Measurements from ENCODE around the gene UHMK1.

The UHMK1 gene

DNA sequence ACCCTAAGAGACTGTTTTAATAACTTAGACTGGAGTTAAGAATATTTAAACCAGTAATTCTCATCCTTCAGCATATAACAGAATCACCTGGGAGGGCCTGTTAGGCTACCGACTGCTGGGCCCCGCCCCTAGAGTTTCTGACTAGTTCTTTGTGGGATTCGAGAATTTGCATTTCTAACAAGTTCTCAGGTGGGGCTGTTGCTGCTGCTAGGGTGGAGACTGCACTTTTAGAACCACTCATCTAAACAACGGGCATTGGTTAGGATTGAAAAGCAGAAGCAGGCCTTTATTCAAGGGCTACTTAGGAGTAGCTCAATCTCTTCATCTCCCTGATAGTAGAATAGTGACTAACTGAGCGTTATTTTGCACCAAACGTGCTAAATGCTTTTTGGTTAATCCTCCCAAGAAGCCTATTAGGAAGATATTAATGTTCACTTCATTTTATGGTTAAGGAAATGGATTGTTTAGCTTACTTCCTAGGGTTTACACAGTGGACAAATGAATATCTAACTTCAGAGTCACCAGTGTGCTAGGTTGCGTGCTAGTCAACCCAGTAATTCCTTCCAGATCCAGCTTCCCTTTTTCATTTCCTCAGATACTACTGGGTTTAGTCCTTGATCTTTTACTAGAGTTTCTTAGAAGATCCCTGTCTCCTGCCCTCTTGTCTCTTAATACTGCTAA lies 32.8 kb downstream of the UHMK1 start:
- DNase-seq (ENCODE audit: low spot score), result no peak

DNA sequence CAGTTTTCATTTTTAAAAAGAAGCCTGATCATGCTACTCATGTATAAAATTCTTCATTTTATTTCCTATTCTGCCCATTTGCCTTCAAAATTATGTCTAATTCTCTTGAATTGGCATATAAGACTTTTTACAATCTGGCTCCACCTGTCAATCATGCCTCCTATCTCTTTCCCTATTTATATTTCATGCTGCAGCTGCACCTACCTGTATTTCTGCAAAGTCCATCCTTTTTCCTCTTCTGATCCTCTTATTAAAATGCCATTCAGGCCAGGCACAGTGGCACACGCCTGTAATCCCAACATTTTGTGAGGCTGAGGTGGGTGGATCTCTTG lies 33.3 kb downstream of the UHMK1 start:
- no peak for DNase-seq (ENCODE audit: low spot score)

DNA sequence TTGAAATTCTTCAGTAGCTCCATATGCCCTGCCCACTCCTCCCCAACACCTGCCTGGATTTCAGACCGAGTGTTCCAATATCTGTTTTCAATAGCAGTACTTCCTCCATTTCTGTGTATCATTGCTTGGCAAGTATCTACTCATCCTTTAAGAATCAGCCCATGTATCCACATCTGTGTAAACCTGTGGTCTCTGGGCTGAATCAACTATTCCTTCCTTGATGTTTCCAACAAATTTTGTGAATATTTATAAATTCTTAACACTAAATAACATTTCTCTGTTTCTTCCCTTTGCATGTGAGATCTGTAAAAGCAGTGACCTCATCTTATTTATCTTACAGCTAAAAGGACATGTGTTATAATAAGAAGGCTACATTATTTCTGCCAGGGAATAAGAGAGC lies 37.9 kb downstream of the UHMK1 start:
- no peak for DNase-seq (ENCODE audit: low spot score)

DNA sequence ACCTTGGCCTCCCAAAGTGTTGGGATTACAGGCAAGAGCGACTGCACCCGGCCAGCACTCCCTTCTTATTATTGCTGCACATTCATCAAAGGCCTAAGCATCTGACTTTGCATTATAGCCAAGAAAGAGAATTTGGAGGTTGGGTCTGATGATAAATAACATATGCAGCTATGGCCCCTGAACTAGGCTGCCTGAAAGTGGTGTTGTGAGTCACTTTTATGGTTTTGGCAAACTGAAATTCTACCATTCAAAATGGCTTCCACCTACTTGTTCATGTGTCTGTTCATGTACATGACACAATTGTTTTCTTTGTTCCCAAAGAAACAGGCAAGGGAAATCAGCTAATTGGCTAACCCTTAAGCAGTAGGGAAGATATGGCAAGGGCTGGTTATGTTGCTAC lies 38.9 kb downstream of the UHMK1 start:
- DNase-seq (ENCODE audit: low spot score), result no peak

DNA sequence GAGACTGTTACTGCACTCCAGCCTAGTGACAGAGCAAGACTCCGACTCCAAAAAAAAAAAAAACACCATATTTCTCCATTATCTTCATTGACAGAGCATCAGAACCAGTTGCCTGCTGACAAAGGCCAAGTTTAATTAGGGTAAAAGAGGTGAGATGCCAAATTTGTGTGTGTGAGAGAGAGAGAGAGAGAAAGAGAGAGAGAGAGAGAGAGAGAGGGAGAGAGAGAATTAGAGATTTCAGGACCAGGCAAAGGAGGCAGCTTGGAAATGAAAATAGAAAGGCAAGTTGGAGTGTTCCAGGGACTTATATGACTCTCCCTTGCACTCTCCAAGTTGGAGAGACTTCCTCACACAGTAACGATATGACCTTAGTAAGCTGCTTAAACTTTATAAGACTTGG lies 39.6 kb downstream of the UHMK1 start:
- DNase-seq (ENCODE audit: low spot score), result no peak

DNA sequence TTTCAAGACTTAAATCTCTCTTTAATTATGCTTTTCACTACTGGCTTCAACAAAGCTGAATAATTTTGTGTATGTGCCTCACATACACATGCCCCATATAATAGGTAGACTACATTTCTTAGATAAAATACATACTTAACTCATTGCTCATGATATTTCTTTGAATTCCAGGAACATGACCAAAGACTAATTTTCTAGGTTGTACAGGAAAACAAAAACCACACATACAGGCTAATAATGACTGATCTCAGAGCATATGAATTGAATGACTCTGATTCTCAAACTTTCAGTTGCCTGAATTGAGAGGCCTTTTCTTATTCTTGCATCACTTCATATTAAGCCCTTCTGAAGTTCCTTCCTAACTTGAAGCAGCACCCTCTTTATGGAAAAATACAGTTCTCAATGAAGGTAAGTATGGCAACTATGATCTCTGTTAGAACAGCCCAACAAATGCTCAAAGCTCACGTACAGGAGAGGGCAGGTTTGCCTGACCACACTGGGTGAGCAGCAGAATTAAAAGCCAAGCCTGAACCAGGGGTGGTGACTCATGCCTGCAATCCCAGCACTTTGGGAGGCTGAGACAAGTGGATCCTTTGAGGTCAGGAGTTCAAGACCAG lies 41.3 kb downstream of the UHMK1 start:
- DNase-seq (ENCODE audit: low spot score), result no peak

DNA sequence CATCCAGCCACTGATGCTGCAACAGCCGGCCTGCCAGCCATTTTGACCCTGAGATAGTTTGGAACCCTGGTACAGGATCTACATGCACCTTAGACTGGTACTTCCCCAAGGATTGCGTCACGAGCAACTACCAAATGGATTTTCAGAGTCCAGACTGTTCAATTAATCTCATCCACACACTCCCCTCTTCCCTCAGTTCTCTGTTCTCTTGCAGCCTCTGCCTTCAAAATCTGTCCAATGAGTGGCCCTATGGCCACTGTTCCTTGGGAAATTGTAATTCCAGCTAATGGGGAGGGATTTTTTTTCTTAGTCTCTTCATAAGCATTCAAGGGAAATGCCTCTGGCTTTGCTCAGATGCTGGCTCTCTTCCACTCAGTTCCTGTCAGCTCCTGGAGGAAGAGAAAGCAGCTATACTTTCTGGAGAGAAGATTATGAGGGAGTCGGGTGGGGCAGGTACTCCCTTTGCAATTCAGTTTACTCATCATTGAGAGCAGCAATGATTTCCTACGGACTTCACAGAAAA lies 44.1 kb downstream of the UHMK1 start:
- DNase-seq (ENCODE audit: low spot score), result no peak

DNA sequence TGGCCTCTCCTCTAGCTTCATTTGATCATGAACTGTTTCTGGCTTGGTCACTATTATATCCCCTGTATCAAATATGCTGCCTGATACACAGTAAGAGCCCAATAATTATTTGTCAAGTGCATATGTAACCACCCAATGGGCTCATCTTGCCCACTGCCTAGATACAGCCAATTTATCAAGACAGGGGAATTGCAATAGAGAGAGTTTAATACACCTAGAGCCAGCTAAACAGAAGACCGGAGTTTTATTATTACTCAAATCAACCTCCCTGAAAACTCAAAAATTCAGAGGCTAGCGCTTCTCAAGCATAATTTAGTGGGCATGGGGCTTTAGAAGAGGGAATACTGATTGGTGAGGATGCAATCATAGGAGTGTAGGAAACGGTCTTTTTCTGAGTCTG lies 45.6 kb downstream of the UHMK1 start:
- DNase-seq (ENCODE audit: low spot score), result no peak

DNA sequence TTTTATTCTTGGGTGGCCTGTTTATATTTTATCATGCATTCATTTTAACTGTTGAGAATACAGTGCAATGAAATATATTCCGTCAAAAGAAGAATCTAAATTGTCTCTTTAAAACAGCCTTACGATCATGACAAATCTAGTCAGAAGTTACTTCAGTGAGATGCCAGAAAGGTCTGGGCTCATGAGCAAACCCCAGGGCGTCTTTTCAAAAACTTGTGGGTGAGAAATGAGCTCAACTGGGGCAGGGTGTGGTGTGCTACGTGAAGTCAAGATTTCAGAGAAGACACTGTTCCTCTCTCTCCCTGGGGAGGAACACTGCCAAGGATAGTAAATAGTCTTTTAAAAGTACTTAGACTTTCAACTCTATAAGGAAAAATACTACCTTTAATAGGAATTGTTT lies 50.6 kb downstream of the UHMK1 start:
- no peak for DNase-seq (ENCODE audit: low spot score)

DNA sequence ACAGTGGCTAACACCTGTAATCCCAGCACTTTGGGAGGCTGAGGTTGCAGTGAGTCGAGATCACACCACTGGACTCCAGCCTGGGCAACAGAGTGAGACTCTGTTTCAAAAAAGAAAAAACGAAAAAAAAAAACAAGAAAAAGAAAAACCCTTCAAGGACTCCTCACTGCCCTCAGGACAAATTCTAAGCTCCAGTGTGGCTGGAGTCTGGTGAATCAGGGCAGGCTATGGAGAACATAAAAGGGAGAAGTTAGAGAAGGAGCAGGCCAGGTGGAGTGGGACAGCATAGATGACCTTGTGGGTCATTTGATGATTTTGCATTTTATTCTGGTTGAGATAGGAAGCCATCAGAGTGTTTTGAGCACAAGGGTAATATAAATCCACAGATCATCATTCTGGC lies 51.4 kb downstream of the UHMK1 start:
- no peak for DNase-seq (ENCODE audit: low spot score)

DNA sequence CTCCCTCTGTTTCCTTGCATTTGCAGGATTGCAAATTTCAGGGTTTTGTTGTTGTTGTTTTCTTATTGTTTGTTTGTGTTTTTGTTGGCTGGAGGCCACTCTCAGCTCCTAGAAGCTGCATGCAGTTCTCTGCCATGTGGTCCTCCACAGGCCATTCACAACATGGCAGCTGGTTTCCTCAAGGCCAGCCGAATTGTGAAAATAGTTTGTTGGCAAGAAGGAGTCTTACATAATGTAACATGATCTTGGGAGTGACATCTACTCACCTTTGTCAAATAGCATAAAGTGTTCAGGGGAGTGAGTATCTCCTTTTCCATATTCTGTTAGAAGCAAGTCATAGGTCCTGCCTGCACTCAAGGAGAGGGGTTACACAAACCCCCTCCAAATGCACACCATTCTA lies 53.3 kb downstream of the UHMK1 start:
- no peak for DNase-seq (ENCODE audit: low spot score)

DNA sequence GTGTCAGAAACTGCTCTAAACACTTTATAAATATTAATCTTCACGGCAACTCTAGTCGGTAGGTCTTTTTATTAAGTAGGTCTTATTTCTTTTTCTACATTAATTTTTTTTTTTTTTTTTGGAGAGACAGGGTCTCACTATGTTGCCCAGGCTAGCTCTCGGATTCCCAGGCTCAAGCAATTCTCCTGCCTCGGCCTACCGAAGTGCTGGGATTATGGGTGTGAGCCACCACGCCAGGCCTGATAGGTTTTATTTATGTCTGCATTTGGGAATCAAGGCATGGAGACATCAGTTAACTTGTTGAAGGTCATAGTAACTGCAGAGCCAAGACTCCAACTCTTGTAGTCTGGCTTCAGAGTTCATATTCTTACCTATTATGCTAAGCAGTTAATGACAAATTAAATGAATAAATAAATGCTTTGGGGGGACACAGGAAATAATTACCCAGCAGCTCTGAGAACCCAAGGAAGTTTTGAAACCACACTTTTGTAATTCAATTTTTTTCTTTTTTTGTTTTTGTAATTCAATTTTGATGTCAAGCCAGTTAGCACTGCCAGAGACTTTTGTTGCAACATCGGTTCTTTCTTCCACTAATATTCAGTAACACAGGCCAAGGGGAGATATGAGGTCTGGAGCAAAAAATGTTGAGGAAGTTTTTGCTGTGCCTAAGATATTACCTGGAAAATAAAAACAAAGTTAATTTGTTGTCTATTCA lies 54.5 kb downstream of the UHMK1 start:
- DNase-seq (ENCODE audit: low spot score), result no peak

DNA sequence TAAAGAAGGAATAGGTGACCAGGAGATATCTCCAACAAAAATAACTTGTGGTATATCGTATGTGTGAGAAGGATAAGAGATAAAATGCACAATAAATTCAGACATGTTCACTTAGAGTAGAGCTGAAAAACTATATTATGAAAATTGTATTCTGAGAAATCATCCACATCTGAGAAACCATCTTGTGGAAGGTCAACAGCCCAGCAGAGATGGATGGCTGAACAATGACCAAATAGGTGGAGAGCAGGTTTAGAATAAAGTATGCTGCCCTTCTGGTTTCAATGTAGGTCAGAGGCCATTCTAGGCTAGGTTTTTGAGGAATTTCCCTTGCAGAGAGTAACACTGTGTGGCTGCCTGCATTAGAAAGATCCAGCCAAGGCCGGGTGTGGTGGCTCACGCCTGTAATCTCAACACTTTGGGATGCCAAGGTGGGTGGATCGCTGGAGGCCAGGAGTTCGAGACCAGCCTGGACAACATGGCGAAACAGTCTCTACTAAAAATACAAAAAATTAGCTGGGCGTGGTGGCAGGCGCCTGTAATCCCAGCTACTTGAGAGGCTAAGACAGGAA lies 55.1 kb downstream of the UHMK1 start:
- no peak for DNase-seq (ENCODE audit: low spot score)

DNA sequence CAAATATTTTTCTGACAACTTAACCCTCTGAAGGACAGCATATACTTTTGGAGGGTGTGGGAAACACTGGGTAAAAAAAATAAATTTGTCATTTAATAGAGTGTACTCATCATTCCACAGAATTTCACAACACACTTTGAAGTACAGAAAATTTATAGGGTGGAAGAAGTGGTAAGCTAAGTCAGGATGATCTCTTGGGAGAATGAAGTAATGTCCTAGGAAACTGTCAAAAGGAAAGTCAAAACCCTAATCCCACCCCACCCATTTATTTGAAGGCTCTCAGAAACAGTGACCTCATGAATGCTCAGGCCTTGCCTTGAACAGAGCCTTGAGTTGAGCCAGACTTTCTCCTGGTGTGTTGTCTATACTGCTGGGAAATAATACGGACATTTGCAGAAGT lies 56.6 kb downstream of the UHMK1 start:
- no peak for DNase-seq (ENCODE audit: low spot score)

DNA sequence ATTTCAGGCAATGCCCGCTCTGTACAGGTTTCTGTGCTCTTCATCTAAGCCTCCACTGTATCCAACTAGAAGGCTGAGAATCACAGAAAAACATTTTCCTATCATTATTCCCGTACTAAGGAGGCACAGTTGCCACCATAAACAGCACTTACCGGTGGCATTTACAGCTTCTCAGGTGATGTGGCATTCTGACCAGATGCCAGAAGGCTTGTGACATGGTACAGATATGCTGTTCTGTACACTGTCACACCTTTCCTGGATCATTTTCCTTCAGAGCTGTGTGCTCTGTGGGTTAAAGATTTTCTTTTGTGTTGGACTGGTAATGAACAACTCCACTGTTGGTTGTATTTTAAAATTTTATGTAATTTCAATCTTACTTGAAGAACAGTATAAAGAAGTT lies 59.9 kb downstream of the UHMK1 start:
- no peak for DNase-seq (ENCODE audit: low spot score)

DNA sequence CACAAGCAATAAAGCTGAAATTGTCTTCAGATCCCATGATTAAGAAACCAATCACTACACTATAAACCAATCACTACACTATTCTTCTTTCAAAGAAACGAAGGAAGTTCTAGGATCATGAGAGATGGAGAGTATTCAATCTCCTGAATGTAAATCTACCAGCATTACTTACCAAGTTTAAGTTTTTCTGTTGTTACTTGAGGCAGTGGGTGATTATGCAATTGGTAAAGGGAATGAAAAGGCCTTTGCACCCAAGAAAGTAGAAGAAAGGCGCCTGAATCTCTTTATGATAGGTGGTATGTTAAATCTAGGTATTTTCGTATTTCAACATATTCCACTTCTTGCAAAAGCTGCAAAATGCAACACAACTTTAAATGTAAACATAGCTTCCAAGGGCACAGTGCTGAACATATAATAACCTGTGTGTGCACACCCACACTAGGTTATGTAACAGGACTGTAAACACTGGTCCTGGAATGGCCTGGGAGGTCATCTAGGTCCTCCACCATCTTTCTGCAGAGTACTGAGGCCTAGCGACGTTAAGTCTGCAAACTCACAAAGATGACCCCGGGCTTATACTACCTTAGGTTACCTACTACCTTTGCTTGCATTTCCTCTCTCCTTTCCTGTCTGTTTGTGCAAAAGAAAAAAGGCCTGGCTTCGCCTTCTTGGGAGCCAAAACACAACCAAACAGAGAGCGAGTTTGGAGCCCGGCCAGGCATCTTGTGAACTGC lies 62.9 kb downstream of the UHMK1 start:
- no peak for DNase-seq (ENCODE audit: low spot score)

DNA sequence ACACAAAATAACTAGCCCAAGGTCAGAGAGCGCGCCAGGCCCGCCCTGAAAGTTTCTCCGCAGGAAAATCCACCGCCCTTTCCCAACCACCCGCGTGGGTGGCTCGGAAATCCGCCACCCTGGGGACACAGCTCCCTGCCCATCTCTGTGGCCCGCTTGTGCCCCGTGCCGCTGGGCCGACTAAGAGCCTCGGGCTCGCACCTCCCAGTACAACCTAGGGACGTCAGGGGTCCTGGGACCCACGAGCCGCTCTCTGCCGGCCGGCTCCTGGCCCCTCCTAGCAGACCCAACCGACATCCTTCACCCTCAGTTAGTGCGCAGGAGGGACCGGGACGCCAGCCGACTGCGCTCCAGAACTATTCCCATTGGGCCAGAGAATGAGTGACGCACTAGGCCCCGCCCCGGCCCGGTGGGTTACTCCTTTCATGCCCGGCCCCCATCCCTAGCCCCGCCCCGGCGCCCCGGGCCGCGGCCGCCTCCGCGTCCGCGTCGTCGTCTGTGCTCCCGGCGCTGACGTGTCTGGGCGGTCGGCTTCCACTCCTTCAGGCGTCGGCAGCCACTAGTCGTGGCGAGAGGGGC lies 63.5 kb downstream of the UHMK1 start:
- peak; percentile 98 for DNase-seq (ENCODE audit: low spot score)

DNA sequence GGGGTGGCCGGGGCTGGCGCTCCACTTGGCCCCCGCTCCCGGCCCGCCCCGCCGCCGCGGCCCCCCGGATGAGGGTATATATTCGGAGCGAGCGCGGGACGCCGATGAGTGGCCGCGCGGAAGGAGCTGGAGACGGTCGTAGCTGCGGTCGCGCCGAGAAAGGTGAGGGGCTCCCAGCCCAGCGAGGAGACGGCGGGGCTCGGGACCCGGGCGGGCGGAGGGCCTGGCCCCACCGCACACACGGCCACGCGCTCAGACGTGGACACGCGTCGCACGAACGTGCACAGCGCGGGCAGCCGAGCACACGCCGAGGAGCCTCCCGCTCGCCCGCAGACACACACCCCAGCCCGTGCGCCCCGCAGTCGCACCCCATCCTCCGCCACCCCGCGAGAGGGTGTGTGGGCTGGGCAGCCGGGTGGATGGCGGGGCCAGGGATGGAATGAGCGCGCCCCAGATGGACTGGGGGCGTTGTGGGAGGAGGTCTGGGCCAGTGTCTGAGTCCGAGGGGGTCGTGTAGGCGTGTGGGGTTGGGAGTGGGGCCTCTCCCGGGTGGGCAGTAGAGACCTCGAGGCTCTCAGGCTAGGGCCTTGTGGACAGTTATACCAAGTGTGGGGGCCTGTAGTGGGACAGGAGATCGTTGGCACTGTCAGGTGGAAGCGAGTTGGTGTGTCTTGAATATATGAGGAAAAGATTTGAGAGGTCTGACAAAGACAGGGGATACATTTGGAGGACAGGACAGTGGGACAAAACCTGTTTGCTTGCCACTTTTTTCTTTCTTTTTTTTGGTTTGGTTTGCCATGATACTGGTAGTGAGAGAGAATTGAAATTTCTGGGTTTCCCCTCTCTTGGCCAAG lies 64.2 kb downstream of the UHMK1 start, which contains the start of gene UAP1:
TSS of gene UAP1 (plus strand) at position 107 of the 854 bp plus-strand sequence. CDS start 4,347 bp downstream, outside the sequence.
- no peak for DNase-seq (ENCODE audit: low spot score)

DNA sequence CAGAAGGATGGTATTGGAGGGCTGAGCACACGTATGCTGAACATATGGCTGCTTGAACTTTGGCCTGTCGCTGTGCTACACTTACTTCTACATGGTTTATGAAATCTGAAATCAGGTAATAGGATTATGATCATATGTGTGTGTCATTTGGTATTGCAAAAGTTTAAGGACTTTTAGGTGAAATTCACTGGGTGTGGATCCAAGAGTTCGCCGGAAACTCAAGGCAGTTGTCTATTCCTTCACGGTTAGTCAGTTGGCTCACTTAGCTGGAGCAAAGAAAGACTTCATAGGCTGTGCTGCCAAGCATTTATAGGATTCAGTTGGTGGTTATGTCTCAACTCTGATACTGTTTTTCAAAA lies 64.8 kb downstream of the UHMK1 start:
- DNase-seq (ENCODE audit: low spot score), result no peak

DNA sequence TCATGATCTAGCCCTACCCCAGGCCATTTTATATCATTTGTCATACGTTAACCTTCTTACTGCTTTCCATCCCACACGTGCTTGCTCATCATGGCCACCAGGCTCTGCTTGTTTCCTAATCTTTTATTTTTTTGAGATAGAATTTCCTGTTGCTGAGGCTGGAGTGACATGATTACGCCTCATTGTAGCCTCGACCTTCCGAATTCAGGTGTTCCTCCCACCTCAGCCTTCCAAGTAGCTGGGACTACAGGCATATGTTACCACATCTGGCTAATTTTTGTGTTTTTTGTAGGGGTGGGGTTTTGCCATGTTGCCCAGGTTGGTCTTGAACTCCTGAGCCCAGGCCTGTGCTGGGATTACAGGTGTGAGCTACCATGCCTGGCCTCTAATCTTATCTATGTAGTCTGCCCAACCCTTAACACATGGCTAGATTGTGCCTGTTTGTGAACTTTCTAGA lies 67.2 kb downstream of the UHMK1 start:
- no peak for DNase-seq (ENCODE audit: low spot score)

DNA sequence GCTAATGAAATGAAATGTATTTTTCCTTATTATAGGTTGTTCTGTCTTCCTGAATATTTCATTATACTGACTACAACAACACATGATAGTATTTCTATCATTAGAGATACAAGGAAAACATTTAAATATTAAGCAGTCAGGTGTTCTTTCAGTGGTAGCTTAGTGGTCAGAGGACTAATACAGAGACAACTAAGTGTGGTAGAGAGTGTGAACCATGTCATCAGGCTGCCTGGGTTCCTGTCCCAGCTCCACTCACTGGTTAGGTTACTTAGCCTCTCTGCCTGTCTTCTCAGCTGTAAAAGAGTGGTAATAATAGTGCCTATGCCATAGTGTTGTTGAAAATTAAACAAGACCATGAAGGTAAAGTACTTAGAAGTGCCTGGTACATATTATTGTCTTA lies 67.8 kb downstream of the UHMK1 start:
- DNase-seq (ENCODE audit: low spot score), result no peak

All from ecto neural progenitor cell (in vitro differentiated cells).